HepG2 (cell line): Measurements from ENCODE around the gene STK24. TPM values are rescaled to one million over a fixed set of nuclear protein-coding genes. Genes with fewer than 3 reads are reported as not detected.

Experiments
- ATAC-seq: fragments of 200-7000 bp; cut with Tn5 transposase; 3 replicates; pipeline ENCODE4 v1.9.1; 2020; ENCODE audit warnings: mild to moderate bottlenecking, moderate library complexity
- BruUV-seq: library from RNA; stranded (reverse); fragments of 400-500 nt; replicated peaks from 2 replicates; lab custom pipeline; 2021; lab: Mats Ljungman, UMichigan
- CTCF ChIA-PET: fragments of 300-600 bp; formaldehyde crosslinking; extraction: SDS; loops from one replicate; lab custom pipeline; 2021; ENCODE audit warnings: low total read pairs, inconsistent platforms, low intra/inter-chr PET ratio; lab: Yijun Ruan, JAX
- POLR2A ChIA-PET: fragments of 350-600 bp; sonication (Branson Sonifier 250); formaldehyde crosslinking; loops from one replicate; lab custom pipeline; 2020; ENCODE audit warnings: antibody characterized with exemption, inconsistent platforms; lab: Yijun Ruan, JAX
- DNase-seq: peaks from one replicate; pipeline ENCODE4 v3.0.0-alpha.2; 2015; ENCODE audit warnings: low spot score
- FAIRE-seq: peaks from 3 replicates; lab custom pipeline; 2011; peaks lifted over from hg19 to GRCh38; lab: Jason Lieb, UNC
- H2AFZ ChIP-seq: one replicate; pipeline ENCODE4 v1.6.1; 2011; ENCODE audit warnings: low read length, inconsistent platforms
- H3K27ac ChIP-seq: fragments of 300-600 bp; 3 replicates; pipeline ENCODE4 v1.8.0; 2011; ENCODE audit warnings: mixed run types, mild to moderate bottlenecking, mixed read lengths, low read length, inconsistent platforms; ENCODE audit not compliant: insufficient read depth; ENCODE audit errors: extremely low read length
- H3K27me3 ChIP-seq, 2 experiments: fragments of 200-600 bp in 1 of 2; 2 replicates in 1 of 2; 3 replicates in 1 of 2; pipeline versions ENCODE4 v1.6.0 to v1.8.0; 2011; ENCODE audit warnings: low read length in 2 of 2, mild to moderate bottlenecking in 2 of 2, moderate library complexity in 2 of 2, inconsistent platforms in 1 of 2; ENCODE audit not compliant: insufficient read depth in 2 of 2, control insufficient read depth in 1 of 2
- H3K36me3 ChIP-seq, 2 experiments: fragments of 200-600 bp in 1 of 2; replicated peaks in 1 of 2; 2 replicates in 1 of 2; 3 replicates in 1 of 2; pipeline versions ENCODE4 v1.5.1 to v1.8.0; 2011; ENCODE audit warnings: low read length in 2 of 2, inconsistent platforms in 1 of 2; ENCODE audit not compliant: insufficient read depth in 2 of 2, control insufficient read depth in 1 of 2
- H3K4me1 ChIP-seq: 2 replicates; pipeline ENCODE4 v1.5.1; 2012; ENCODE audit warnings: low read length, inconsistent platforms; ENCODE audit not compliant: insufficient read depth
- H3K4me2 ChIP-seq: 2 replicates; pipeline ENCODE4 v1.6.0; 2011; ENCODE audit warnings: low read depth, low read length, inconsistent platforms
- H3K4me3 ChIP-seq, 3 experiments: fragments of 200-600 bp in 1 of 3; sonication (generic), shearing (Covaris generic) in 1 of 3; replicated peaks in 1 of 3; 2 replicates each; pipeline ENCODE4 v1.5.1; 2011 to 2016; ENCODE audit warnings: low read length in 3 of 3, inconsistent platforms in 2 of 3, low read depth in 2 of 3, mild to moderate bottlenecking in 2 of 3, control low read depth in 1 of 3, mixed read lengths in 1 of 3; ENCODE audit not compliant: insufficient read depth in 1 of 3
- H3K79me2 ChIP-seq: one replicate; pipeline ENCODE4 v1.6.1; 2011; ENCODE audit warnings: low read length, inconsistent platforms; ENCODE audit not compliant: insufficient read depth
- H3K9ac ChIP-seq: 2 replicates; pipeline ENCODE4 v1.6.0; 2011; ENCODE audit warnings: mild to moderate bottlenecking, low read depth, low read length, inconsistent platforms; ENCODE audit not compliant: insufficient read depth
- H3K9me3 ChIP-seq: 2 replicates; pipeline ENCODE4 v1.5.1; 2012; ENCODE audit warnings: mild to moderate bottlenecking, low read length
- H4K20me1 ChIP-seq: 2 replicates; pipeline ENCODE4 v1.6.0; 2011; ENCODE audit warnings: inconsistent platforms, mild to moderate bottlenecking, low read length, moderate library complexity; ENCODE audit not compliant: insufficient read depth
- MYC ChIP-seq: sonication (generic); formaldehyde crosslinking; IDR thresholded peaks from 2 replicates; pipeline ENCODE4 v1.9.0; 2021; ENCODE audit warnings: missing genetic modification reagents, borderline replicate concordance
- NKX3-1 ChIP-seq: sonication (generic); formaldehyde crosslinking; IDR thresholded peaks from 2 replicates; pipeline ENCODE4 v1.5.0; 2020; ENCODE audit warnings: missing genetic modification reagents
- NRL ChIP-seq: sonication (generic); formaldehyde crosslinking; IDR thresholded peaks from 2 replicates; pipeline ENCODE4 v1.5.0; 2020; ENCODE audit warnings: missing genetic modification reagents, mild to moderate bottlenecking, moderate library complexity, borderline replicate concordance
- PAX8 ChIP-seq: sonication (generic); formaldehyde crosslinking; IDR thresholded peaks from 2 replicates; pipeline ENCODE4 v1.8.0; 2022; ENCODE audit warnings: mild to moderate bottlenecking, missing genetic modification reagents, borderline replicate concordance
- REPIN1 ChIP-seq: sonication (generic); formaldehyde crosslinking; IDR thresholded peaks from 2 replicates; pipeline ENCODE4 v1.8.0; 2022; ENCODE audit warnings: missing genetic modification reagents, low read depth, mild to moderate bottlenecking, borderline replicate concordance
- TBP ChIP-seq: sonication (generic); formaldehyde crosslinking; IDR thresholded peaks from 2 replicates; pipeline ENCODE4 v1.5.0; 2020; ENCODE audit warnings: missing genetic modification reagents
- ZC3H4 ChIP-seq: sonication (generic); formaldehyde crosslinking; IDR thresholded peaks from 2 replicates; pipeline ENCODE4 v1.4.0; 2020; ENCODE audit warnings: missing genetic modification reagents, borderline replicate concordance
- ZNF616 ChIP-seq: sonication (generic); formaldehyde crosslinking; IDR thresholded peaks from 2 replicates; pipeline ENCODE4 v1.5.0; 2020; ENCODE audit warnings: low read depth, mild to moderate bottlenecking, missing genetic modification reagents
- WGBS: methylation state at CpG from one replicate; pipeline ENCODE4 v1.1.6; 2017; ENCODE audit warnings: low lambda C conversion rate; 5-methylcytosine and 5-hydroxymethylcytosine counted together
- in situ Hi-C: cut with HindIII; loops from 2 replicates; pipeline ENCODE4 v1.10.0; 2017; ENCODE audit warnings: low pct_unique_long_range_greater_than_20kb; ENCODE audit not compliant: extremely low pct_ligation_motif_present
- intact Hi-C: fragments of 100-400 bp; cut with micrococcal nuclease; formaldehyde crosslinking; loops from one replicate; pipeline ENCODE4 v1.10.0; 2022; ENCODE audit not compliant: unreplicated experiment
- polyA plus RNA-seq, 8 experiments: library from polyadenylated mRNA; depleted of rRNA in 3 of 8; stranded (reverse) in 7 of 8; unstranded in 1 of 8; fragments of >200 nt; fragmentation: Illumina TruSeq in 4 of 8; extraction: Trizol in 4 of 8; gene quantifications; 2 replicates each; pipeline versions ENCODE4 v1.2.1 to v1.2.3, GENCODE V29; 2011 to 2016; ENCODE audit warnings: low read depth in 4 of 8, missing spikeins in 1 of 8, mixed read lengths in 1 of 8; ENCODE audit not compliant: insufficient read depth in 1 of 8
- total RNA-seq, 5 experiments: library from RNA; depleted of rRNA; stranded (reverse); fragments of >200 nt; fragmentation: Illumina TruSeq; extraction: Trizol; gene quantifications; 2 replicates each; pipeline ENCODE4 v1.2.3, GENCODE V29; 2016; ENCODE audit warnings: low read depth in 1 of 5
- TF ChIP-seq, protein P1 (sequence below): sonication (generic); formaldehyde crosslinking; IDR thresholded peaks from 2 replicates; pipeline ENCODE4 v1.5.0; 2020; ENCODE audit warnings: mild to moderate bottlenecking, low read depth, missing genetic modification reagents, borderline replicate concordance
- TF ChIP-seq, protein P2 (sequence below): sonication (generic); formaldehyde crosslinking; IDR thresholded peaks from 2 replicates; pipeline ENCODE4 v1.8.0; 2022; ENCODE audit warnings: mild to moderate bottlenecking, missing genetic modification reagents
- TF ChIP-seq, protein P3 (sequence below): sonication (generic); formaldehyde crosslinking; IDR thresholded peaks from 2 replicates; pipeline ENCODE4 v1.8.0; 2022; ENCODE audit warnings: missing genetic modification reagents, mild to moderate bottlenecking, inconsistent platforms, borderline replicate concordance
- TF ChIP-seq, protein P4 (sequence below): sonication (generic); IDR thresholded peaks from 2 replicates; pipeline ENCODE4 v1.6.1; 2016; ENCODE audit warnings: low read depth, borderline replicate concordance
- TF ChIP-seq, protein P5 (sequence below): sonication (generic); formaldehyde crosslinking; IDR thresholded peaks from 2 replicates; pipeline ENCODE4 v1.4.0; 2020; ENCODE audit warnings: missing genetic modification reagents, borderline replicate concordance
- TF ChIP-seq, protein P6 (sequence below): sonication (generic); formaldehyde crosslinking; IDR thresholded peaks from 2 replicates; pipeline ENCODE4 v1.4.0; 2020; ENCODE audit warnings: missing genetic modification reagents, low read depth, mild to moderate bottlenecking, borderline replicate concordance

Gene STK24
- total and polyA plus RNA-seq, 2 of the 13 experiments (the other 11 are each of a cell fraction or from before 2014, with no cell fraction given), result 51.3 to 73.0 TPM

DNA sequence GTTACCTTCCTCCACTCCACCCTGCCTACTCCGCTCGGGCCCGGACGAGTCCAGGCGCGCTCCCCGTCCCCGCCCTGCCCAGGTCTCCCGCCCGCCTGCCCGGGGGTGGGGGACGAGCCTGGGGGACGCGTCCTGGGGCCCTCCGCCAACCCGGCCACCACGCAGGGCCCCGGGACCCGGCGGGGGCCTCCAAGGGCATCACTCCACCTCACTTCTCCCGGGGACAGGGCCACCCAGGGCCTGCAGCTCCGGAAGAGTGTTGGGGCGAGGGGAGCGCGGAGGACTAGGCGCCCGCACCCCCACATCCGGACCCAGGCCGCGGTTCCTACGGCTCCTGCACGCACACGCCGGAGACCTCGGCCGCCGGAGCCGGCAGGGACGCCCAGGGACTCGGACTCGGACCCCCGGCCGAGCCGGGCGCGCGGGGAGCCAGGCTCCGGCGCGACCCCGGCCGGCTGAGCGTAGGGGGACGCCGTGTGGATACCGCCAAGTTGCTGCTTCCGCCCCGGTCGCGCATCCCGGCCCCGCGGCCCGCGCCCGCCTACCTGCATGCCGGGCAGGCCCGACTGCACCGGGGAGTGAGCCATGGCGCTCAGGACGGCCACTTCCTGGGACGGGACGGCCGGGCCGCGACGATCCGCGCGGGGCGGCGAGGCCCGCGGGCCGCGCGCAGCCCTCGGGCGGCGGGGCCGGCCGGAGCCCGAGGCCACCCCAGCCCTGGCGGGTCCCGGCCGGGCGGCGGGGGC lies 534 bp downstream of the STK24 start:
- intact Hi-C loops, result loop anchor here (10.0 kb wide), 2 partner anchors 78 to 268 kb away; no protein-coding TSS in a partner anchor
- 0% methylated on average over 8 of the region's 98 CpGs for whole genome bisulfite sequencing
- peak overlapping the region; percentile 78 for H3K27ac ChIP-seq
- ATAC-seq (peak; percentile 57), FAIRE-seq (no peak), DNase-seq (no peak)
- no TSS peak for BruUV-seq
- no peaks in the 10 kb centered on the region for H3K36me3 ChIP-seq
- H4K20me1 ChIP-seq, result peaks cover 40% of the 10 kb centered on the region
- H3K4me3 ChIP-seq, result peak overlapping the region; percentile 88 to 96 (median 95)
- H3K4me2 ChIP-seq, result peak overlapping the region; percentile 90
- in situ Hi-C loops, result no loop called here
- ChIA-PET POLR2A (interaction anchor here (1.0 to 1.6 kb wide), 4 partner anchors 69 to 92 kb away, joined by 3 to 15 read pairs (median 8); no protein-coding TSS in a partner anchor), CTCF (no interaction called here)
- peaks cover 46% of the 10 kb centered on the region for H3K4me1 ChIP-seq
- peak overlapping the region; percentile 94 for H3K9ac ChIP-seq
- peaks cover 57% of the 10 kb centered on the region for H3K79me2 ChIP-seq
- H3K9me3 ChIP-seq, result no peaks in the 10 kb centered on the region
- no peaks in the 10 kb centered on the region; a peak in 1 of 5 replicates for H3K27me3 ChIP-seq
- no peak overlapping the region for H2AFZ ChIP-seq
- TF ChIP-seq, protein P1, sequence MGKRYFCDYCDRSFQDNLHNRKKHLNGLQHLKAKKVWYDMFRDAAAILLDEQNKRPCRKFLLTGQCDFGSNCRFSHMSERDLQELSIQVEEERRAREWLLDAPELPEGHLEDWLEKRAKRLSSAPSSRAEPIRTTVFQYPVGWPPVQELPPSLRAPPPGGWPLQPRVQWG (CRISPR knock-in tag), result no peak
- TF ChIP-seq ZC3H4 (CRISPR knock-in tag) (no peak), NKX3-1 (0 out of 2 replicates have a peak, but pooled peaks have one; percentile 39), MYC (0 out of 2 replicates have a peak, but pooled peaks have one; percentile 22), REPIN1 (no peak), TBP (CRISPR knock-in tag) (0 out of 2 replicates have a peak, but pooled peaks have one; percentile 61), ZNF616 (no peak), NRL (CRISPR knock-in tag) (peak; percentile 47; the same call in 1 of the 2 replicates), PAX8 (no peak)
- TF ChIP-seq, protein P2, sequence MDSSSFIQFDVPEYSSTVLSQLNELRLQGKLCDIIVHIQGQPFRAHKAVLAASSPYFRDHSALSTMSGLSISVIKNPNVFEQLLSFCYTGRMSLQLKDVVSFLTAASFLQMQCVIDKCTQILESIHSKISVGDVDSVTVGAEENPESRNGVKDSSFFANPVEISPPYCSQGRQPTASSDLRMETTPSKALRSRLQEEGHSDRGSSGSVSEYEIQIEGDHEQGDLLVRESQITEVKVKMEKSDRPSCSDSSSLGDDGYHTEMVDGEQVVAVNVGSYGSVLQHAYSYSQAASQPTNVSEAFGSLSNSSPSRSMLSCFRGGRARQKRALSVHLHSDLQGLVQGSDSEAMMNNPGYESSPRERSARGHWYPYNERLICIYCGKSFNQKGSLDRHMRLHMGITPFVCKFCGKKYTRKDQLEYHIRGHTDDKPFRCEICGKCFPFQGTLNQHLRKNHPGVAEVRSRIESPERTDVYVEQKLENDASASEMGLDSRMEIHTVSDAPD (CRISPR knock-in tag), result no peak
- TF ChIP-seq, protein P3, sequence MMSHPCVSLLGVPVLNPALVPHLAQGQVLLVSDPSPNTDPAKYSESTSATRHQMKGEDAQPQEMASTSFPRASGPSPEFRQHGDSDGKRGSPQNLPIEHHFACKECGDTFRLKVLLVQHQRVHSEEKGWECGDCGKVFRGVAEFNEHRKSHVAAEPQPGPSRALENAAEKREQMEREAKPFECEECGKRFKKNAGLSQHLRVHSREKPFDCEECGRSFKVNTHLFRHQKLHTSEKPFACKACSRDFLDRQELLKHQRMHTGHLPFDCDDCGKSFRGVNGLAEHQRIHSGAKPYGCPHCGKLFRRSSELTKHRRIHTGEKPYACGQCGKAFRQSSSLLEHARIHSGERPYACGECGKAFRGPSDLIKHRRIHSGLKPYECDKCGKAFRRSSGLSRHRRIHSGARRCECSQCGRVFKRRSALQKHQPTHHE (CRISPR knock-in tag), result no peak
- TF ChIP-seq, protein P4, sequence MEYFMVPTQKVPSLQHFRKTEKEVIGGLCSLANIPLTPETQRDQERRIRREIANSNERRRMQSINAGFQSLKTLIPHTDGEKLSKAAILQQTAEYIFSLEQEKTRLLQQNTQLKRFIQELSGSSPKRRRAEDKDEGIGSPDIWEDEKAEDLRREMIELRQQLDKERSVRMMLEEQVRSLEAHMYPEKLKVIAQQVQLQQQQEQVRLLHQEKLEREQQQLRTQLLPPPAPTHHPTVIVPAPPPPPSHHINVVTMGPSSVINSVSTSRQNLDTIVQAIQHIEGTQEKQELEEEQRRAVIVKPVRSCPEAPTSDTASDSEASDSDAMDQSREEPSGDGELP, result no peak
- TF ChIP-seq, protein P5, sequence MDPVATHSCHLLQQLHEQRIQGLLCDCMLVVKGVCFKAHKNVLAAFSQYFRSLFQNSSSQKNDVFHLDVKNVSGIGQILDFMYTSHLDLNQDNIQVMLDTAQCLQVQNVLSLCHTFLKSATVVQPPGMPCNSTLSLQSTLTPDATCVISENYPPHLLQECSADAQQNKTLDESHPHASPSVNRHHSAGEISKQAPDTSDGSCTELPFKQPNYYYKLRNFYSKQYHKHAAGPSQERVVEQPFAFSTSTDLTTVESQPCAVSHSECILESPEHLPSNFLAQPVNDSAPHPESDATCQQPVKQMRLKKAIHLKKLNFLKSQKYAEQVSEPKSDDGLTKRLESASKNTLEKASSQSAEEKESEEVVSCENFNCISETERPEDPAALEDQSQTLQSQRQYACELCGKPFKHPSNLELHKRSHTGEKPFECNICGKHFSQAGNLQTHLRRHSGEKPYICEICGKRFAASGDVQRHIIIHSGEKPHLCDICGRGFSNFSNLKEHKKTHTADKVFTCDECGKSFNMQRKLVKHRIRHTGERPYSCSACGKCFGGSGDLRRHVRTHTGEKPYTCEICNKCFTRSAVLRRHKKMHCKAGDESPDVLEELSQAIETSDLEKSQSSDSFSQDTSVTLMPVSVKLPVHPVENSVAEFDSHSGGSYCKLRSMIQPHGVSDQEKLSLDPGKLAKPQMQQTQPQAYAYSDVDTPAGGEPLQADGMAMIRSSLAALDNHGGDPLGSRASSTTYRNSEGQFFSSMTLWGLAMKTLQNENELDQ (CRISPR knock-in tag), result no peak
- TF ChIP-seq, protein P6, sequence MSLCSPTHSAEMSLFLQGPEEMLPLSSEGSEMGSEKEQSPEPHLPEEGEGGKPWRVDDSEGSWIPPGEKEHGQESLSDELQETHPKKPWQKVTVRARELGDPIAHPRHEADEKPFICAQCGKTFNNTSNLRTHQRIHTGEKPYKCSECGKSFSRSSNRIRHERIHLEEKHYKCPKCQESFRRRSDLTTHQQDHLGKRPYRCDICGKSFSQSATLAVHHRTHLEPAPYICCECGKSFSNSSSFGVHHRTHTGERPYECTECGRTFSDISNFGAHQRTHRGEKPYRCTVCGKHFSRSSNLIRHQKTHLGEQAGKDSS, result no peak
